GM21526 (cell line): ENCODE data around the gene SKI.

ENCODE experiments used
- ATAC-seq: cut with Tn5 transposase; IDR thresholded peaks from one replicate; pipeline ENCODE4 v1.9.1; 2021; ENCODE audit warnings: moderate library complexity; ENCODE audit not compliant: unreplicated experiment, low FRiP score

Gene SKI

DNA sequence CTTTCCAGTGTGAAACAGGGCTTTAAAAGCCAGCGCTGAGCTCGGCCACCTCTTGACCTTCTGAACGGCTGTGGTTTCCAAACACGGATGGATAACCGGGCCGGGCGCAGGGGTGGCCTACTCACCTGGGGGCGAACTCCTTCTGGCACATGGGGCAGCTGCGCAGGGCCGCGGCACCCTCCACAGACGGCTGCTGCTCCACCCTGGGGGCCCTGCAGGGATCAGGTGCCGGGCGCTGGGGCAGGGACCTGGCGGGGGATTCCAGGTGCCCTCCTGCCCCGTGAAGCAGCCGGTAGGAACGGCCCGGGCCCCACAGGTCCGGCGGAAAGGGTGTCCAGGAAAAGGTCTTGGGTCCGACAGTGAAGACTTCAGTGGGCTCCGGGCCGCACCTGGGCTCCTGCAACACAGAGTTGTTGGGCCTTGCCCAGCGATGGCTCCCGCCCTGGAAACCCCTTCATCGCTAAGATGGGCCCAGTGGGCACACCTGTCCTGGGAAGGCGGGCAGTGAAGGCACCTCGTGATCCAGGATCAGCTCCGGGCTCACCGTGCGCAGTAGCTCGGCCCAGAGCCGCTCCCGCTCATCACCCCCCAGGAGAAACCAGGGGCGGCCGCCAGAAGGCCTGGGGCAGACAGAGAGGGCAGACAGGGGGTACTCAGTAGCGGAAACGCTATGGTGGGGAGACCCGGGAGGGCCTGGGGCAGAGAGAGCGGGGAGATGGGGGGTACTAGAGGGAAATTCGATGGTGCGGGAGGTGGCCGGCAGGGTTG is 34.4 kb upstream of the SKI start:
- ATAC-seq, result no peak

DNA sequence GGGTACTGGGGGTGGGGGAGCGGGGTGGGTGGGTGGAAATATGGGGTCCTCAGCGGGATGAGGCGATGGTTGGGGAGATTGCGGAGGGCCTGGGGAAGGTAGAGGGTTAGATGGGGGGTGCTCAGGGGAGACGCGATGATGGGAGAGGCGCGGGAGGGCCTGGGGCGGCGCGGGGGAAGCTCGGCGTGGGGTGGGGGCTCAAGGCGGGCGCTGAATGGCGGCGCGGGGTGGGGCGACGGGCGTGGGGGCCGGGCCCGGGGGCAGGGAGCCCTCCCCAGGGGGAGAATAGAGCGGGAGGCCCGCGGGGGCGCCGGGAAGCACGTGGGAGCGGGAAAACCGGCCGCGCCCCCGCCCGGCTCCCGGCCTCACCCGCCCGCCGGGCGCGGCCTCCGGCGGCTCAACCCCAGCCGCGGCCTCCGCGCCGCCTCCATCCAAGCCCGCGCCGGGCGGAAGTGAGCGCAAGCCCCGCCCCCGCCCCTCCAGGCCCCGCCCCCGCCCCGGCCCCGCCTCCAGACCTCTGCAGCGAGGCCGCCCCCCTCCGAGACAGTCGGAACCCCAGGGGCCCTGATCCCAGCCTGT is 33.7 kb upstream of the SKI start, which contains the start of gene FAAP20:
TSS of gene FAAP20 (minus strand) at position 454 of the 579 bp plus-strand sequence. CDS start at position 431, 23 bp downstream.
- ATAC-seq, result peak; percentile 39

DNA sequence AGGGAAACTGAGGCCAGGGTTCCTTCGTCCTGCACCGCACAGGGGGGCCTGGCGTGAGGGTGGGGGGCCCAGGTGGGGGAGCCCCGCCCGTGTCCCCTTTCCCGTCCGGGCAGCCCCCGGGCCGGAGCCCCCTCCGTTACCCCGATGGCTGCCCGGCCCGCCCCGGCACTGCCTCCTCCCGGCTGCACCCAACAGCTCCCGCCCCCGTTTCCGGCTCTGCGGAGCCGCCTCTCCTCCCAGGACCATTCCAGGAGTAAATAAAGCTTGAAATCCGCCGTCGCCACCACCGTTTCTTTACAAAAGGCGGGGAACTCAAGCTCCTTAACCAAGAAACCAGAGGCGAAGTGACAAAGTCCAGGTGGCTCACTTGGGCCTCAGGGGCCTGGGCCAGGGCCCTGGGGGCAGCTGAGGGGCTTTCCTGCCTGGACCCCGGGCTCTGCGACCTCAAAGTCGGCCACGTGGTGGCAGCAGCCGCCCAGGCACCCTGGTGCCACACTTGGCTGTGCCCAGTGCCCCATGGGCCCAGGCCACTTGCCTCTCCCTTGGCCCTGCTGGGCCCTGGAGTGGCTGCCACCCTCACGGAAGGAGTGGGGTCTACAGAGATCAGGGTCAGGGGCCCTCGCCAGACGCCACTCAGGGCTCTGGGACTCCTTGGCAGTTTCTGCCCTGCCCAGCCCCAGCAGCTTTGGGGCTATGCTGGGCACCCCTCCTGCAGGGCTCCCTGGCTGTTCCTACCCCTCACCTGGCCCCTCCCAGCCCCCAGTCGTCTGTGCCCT is 33.0 kb upstream of the SKI start:
- peak; percentile 66 for ATAC-seq

DNA sequence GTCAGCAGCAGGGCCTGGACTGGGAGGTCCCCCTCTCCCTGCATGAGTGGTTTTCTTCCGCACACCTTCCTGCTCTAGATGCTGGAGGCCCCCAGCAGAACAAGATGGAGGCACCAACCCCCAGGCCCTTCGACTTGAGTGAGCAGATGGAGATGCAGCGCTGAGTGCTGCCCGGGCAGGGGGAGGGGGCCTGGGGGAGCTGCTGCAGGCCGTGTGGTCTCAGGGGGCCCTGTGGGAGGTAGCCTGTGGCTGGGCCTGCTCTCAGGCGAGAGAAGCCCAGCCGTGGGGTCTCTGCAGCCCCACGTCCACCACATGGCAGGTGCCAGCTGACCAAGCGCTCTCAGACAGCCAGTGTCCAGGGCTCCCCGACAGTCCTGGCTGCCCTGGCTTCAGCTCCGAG is 32.3 kb upstream of the SKI start:
- ATAC-seq, result no peak

DNA sequence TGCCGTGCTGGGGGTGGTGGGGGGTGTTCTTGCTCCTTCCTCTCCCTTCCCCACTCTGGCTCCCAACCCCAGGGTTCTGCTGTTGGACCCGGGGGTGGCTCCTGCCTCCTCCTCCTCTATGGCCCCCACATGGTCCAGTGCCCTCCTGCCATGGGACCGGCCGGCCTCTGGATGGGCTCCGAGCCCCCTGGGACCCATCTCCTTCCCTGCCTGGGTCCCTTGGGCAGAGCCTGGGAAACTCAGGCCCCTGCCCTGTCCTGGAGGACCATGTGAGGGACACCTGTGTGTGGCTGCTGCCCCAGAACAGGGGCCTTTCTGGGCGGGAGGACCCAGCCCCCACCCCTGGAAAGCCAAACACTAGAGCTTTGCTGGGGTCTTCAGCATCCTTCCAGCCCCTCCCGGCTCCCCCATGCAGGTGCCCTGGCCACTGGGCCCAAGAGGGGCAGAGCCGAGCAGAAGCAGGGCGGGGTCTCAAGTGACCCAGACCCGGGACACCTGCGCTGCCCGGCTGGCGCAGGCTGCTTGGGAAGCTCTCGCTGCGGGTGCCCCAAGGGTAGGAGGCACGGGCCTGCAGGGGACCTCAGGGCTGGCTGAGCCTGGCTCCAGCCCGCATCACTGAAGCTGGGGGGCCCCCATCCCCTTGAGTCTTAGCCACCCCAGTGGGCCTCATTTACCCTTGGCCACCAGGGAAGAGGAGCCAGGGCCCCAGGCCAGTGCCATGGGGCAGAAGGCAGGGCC is 31.0 kb upstream of the SKI start:
- no peak for ATAC-seq

DNA sequence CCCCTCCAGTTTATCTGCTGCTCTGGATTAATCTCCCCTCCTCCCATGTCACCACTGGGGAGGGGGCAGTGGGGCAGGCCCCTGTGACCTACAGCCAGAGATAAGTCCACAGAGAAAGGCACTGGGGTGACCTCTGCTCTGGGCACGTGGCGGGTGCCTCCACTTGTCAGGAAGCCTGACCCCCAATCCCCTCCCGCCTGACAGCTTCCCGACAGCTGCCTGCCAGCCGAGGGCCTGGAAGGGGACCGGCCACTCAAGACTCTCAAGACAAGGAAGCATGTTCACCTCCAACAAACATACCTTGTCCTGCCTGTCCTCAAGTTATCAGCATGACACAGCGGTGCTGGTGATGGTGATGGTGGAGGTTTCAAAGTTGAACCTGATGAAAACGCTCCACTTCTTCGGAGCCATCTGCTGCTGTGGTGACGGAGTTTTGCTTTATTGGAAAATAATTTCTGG is 30.4 kb upstream of the SKI start:
- ATAC-seq, result no peak

DNA sequence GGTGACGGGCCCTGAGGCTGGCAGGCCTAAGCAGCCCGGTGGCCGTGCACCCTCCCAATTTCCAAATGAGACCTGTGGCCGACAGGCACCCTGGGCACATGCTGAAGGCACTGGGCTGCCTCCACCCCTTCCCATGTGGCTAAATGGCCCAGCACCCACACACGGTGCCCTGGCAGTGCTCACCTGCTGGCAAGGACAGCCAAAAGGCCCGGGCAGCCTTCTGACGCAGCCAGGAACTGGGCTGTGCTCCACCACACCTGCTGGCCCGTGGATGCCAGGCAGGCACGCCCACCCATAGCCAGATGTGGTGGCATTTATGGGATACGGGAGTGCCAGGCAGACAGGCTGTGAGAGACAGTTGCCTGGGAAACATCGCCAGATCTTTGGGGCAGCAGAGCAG is 29.5 kb upstream of the SKI start:
- no peak for ATAC-seq

DNA sequence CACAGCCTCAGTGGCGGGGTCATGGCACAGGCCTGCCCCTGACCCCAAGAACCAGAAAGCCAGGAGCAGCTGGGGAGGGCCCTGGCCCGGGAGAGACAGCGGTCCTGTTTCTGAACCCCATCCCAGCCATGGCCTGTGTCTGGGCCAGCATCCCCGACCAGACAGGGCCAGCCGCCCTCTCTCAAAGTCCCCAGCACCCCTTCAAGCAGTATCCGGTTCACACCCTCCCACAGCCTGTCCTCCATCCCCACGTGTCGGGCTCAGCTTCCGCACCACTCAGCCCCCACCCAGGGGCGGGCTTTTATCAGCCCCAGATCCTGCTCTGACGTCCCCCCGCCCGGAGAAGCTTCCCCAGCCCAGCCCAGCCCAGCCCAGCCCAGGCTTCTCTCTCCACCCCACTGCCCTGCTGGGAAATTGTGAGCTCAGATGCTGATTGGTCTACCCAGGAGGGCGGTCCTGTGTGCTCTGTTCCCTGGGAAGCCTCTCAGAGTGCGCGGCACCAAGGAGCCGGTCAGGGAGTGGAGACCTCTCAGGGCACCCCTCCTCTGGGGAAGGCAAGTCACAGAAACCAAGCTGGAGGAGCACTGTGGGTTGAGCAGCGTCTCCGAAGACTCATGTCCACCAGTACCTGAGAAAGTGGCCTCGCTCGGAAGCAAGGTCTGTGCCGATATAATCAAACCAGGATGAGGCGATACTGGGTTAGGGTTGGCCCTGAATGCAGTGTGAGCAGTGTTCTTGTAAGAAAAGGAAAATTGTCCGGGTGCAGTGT is 28.9 kb upstream of the SKI start:
- no peak for ATAC-seq

DNA sequence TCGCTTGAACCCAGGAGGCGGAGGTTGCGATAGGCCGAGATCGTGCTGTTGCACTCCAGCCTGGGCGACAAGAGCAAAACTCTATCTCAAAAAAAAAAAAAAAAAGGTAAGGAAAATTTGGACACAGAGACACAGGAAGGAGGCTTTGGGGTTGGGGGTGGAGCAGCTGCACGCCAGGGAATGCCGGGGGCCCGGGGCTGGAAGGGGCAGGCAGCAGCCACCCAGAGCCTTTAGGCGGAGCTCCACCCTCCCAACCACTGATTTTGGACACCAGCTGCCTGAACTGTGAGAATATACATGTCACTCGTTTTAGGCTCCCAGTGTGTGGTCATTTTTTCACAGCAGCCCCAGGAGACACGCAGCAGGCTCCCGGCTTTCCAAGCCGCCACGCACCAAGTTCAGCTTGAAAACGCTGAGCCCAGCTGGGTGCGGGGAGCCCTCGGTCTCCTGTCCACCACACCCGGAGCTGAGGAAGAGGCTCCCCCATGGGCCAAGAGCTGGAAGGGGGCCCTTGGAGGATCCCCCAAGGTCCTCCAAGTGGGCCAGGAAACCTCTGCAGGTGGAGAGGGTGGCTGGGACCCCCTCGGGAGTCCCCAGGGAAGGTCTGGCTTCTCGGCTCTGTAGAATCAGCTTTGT is 27.7 kb upstream of the SKI start:
- no peak for ATAC-seq

DNA sequence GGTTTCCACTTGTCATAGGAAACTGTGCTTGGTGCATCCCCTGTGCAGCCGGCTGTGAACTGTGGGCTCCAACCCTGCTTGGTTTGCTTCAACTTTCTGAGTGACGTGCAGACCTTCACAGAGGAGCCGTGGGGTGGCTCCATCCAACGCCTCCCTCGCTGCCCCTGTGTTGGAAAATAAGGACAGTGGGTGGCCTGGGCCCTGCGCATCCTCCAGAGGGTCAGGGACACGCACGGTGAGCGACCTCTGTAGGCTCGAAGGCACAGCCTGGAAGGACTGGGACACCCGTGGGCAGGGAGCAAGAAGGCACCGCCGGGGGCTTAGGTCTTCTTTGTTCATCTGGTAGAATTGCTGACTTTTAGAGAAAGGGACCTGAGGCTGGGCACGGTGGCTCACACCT is 27.1 kb upstream of the SKI start:
- ATAC-seq, result no peak

DNA sequence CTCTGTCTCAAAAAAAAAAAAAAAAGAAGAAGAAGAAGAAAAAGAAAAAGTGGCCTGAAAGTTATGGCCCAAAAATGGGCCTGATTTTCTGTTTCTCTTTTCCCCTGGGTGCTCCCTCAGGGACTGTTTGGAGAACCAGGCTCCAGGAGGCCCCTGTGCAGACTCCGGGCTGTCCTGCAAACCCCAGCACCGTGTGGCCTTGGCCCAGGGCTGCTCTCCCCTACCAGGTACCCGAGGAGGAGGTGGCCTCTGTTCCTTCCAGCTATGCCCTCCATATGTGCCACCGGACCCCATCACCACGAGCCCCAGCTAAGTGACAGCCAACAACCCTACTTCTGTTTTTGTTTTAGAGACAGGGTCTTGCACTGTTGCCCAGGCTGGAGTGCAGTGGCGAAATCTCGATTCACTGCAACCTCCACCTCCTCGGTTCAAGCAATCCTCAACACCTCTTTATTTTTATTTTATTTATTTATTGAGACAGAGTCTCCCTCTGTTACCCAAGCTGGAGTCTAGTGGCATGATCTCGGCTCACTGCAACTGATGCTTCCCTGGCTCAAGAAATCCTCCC is 26.0 kb upstream of the SKI start:
- ATAC-seq, result no peak

DNA sequence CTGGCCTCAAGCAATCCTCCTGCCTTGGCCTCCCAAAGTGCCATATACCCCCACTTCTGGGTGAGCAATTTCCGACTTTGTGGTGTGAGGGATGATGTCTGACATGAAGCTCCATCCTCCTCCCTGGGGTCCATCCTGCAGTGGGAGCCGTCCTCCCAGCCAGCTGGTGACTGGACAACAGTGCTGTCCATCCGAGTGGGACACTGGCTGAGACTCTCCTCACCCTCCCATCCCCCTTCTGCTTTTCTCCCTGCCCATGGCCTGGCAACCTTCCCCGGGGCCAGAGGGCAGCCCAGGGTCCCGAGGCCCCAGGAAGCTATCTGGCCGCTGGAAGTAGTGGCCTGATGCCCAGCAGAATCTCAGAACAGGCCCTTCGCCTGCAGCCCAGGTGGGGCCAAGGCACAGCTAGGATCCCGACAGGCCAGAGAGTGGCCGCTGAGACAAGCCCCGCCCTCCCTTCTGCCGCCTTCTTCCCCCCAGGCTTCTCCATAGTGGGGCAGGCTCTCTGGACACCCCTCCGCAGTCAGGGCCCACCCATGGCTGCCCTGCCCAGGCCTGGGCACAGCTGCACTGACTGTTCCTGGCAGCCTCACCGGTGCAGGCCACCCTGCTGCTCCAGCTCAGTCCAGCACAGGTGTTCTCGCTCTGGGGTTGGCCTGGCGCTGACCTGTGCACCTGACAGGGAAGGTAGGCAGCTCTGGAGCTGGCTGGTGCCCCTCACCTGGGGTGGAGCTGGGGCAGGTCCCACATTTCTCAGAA is 25.1 kb upstream of the SKI start:
- ATAC-seq, result no peak

DNA sequence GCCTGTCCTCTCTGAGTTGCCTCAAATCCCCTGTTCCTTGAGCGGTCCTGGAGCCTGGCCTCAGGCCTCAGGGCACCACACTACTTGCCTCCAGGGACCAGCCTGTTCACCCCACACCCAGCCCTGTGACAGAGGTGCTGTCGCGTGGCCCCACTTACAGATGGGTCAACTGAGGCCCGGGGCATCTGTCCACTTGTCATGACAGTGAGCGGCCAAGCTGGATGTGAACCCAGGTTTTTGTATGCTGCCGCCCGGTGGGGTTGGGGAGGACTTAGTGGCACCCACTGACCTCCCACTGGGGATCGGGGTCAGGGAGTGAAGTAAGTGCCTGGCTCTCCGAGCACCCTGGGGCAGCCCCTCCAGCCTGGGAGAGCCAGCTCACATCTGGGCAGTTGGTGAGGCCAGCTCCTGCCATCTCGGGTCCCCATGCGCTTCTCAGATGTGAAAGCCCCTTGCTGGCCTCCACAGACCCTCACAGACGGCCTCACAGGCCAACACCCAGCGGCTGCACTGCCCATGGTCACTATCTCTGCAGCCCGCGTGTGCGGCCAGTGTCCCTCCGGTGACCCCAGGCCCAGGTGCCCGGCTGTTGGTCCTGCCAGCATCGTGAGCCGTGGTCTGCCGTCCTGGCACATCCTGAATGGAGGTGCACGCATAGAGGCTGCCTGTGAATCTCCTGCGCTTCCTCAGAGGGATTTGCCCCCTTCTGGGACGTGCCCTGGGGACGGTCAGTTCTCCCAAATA is 24.3 kb upstream of the SKI start:
- ATAC-seq, result no peak

DNA sequence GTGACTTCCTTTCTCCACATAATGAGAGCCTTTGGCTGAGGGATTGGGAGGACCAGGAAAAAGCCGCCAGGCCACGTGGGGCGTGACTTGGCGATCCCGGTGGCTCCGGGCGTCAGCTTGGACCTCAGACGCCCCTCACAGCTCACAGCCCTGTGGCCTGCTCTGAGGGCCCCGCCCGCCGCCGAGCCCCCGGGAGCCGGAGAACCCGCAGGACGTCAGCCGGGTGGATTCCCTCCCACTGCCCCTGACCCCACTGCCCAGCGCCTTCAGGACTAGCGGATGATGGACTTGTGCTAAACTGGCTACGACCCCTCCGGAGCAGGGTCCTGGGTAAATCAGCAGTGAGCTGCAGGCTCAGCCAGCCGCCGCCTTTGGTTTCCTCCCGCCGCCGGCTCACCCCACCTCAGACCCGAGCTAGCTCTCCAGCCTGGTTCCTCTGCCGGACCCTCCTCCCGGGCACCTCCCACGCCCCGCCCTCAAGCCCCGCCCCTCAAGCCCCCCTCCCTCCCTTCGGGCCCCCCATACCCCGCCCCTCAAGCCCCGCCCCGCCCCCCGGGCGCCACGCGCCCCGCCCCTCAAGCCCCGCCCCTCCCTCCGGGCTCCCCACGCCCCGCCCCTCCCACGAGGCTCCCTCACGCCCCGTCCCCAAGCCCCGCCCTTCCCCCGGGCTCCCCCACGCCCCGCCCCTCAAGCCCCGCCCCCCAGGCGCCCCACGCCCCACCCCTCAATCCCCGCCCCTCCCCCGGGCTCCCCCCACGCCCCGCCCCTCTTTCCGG is 23.5 kb upstream of the SKI start:
- no peak for ATAC-seq

DNA sequence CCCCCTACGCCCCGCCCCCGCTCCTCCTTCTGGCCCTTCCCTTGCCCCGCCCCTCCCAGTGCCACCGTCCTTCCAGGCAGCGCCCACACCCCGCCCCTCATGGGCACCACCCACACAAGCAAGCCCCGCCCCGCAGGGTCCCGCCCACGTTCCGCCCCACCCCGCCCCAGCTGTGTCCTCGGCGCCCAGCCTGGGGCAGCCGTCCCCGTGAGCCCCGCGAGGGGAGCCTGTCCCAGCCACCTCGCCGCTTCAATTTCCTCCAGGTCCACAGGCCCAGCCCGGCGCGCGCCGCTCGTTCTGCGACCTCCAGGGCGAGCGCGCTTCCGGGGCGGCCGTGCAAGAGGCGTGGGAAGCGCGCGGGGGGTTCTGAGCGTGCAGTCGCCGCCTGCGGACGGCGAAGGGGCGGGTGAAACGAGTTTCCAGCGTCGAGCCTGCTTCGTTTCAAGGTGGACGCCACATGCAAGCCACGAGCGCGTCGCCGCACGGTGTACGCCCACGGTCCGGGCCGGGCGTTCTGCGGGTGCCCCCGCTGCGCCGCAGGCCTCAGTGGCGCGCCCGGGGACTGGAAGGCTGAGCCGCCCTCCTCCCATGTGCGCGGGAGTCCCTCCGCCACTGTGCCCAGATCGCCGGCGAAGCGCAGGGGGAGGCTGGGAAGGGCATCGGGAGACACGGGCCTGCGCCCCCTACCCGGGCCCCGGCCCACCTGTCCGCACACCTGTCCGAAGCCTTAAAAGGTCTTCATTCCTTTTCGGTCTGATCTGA is 22.7 kb upstream of the SKI start:
- peak; percentile 57 for ATAC-seq

DNA sequence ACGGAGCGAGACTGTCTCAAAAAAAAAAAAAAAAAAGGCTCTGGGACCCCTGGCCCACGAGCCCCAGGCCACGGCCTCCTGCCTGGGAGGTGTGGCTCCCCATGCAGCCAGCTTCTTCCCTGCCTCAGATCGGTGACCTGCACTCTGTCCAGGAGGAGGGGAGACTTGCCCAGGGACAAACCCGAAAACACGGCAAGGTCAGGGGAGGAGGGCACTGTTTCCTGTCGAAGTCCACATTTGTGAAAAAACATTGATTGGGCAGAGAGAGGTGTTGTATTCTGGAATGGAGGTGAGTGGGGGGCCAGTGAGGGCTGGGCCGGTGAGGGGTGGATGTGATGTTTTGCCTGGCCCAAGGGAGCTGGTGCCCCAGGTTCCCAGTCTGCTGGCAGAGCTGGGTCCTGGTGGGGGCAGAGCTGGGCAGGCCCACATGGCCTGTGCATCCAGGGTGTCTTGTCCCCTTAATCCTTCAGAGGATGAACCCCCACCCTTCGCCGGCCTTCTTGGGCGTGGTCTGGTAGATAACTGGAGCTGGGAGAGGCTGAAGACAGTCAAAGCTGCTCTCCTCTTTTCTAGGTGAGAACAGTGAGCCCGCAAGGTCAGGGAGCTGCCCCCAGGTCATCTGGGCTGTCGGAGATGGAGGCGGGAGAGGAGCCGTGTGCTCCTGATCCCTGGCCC is 21.2 kb upstream of the SKI start:
- ATAC-seq, result no peak
